Transverse colon (tissue), 3 donors: ENCODE measurements around the gene RLN3.

Experiments
- EP300 ChIP-seq: sonication (generic); formaldehyde crosslinking; IDR thresholded peaks from one replicate; pipeline ENCODE4 v1.6.1; 2017; ENCODE audit warnings: antibody characterized with exemption, low read depth
- TF ChIP-seq, protein P1 (sequence below), 5 experiments: fragments of 200-600 bp in 3 of 5; fragments of 450-650 bp in 2 of 5; sonication (generic) in 3 of 5; IDR thresholded peaks; 1 replicate in 2 of 5; 2 replicates in 3 of 5; pipeline ENCODE4 v1.5.1; 2016 to 2017; ENCODE audit warnings: antibody characterized with exemption in 5 of 5, inconsistent platforms in 3 of 5, mild to moderate bottlenecking in 2 of 5, moderate library complexity in 1 of 5

DNA sequence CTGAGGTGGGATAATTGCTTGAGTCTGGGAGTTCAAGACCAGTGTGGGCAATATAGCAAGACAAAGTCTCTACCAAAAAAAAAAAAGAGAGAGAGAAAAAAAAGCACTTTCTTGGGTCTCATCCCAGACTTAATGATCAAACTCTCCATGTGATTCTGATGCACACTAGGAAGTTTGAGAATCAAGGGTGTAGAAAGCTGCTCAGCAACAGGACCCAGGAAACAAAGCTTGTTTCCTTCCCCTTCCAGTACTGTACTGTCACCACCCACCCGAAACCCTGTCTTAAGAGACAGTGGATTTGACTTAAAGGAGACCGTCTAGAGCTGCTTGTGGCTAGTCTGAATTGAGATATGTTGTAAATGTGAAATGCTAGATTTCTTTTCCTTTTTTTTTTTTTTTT is 50.5 kb downstream of the RLN3 start:
- TF ChIP-seq, protein P1, sequence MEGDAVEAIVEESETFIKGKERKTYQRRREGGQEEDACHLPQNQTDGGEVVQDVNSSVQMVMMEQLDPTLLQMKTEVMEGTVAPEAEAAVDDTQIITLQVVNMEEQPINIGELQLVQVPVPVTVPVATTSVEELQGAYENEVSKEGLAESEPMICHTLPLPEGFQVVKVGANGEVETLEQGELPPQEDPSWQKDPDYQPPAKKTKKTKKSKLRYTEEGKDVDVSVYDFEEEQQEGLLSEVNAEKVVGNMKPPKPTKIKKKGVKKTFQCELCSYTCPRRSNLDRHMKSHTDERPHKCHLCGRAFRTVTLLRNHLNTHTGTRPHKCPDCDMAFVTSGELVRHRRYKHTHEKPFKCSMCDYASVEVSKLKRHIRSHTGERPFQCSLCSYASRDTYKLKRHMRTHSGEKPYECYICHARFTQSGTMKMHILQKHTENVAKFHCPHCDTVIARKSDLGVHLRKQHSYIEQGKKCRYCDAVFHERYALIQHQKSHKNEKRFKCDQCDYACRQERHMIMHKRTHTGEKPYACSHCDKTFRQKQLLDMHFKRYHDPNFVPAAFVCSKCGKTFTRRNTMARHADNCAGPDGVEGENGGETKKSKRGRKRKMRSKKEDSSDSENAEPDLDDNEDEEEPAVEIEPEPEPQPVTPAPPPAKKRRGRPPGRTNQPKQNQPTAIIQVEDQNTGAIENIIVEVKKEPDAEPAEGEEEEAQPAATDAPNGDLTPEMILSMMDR (IDR thresholded peaks at IDR 0.05) = no peak
- no peak for TF ChIP-seq EP300
